Measurements from ENCODE around the gene PRR23E. TPM values are rescaled to one million over a fixed set of nuclear protein-coding genes. Genes with fewer than 3 reads are reported as not detected.

PRR23E gene
- total RNA-seq, 1 donor from 2014 or later = not detected

GRCh38 chr3:127228866-127229265 lies 35.9 kb downstream of the PRR23E start:
- TF ChIP-seq, protein P1, sequence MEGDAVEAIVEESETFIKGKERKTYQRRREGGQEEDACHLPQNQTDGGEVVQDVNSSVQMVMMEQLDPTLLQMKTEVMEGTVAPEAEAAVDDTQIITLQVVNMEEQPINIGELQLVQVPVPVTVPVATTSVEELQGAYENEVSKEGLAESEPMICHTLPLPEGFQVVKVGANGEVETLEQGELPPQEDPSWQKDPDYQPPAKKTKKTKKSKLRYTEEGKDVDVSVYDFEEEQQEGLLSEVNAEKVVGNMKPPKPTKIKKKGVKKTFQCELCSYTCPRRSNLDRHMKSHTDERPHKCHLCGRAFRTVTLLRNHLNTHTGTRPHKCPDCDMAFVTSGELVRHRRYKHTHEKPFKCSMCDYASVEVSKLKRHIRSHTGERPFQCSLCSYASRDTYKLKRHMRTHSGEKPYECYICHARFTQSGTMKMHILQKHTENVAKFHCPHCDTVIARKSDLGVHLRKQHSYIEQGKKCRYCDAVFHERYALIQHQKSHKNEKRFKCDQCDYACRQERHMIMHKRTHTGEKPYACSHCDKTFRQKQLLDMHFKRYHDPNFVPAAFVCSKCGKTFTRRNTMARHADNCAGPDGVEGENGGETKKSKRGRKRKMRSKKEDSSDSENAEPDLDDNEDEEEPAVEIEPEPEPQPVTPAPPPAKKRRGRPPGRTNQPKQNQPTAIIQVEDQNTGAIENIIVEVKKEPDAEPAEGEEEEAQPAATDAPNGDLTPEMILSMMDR (IDR thresholded peaks at IDR 0.05) = no peak
- intact Hi-C loops (cut with DNase I) = no loop called here
- Histone ChIP-seq H3K27ac (no peak overlapping the region), H3K27me3 (no peaks in the 10 kb centered on the region), H3K4me1 (no peaks in the 10 kb centered on the region), H3K36me3 (no peaks in the 10 kb centered on the region), H3K9me3 (peaks cover 0 to 12% of the 10 kb centered on the region in 2 donors), H3K4me3 (no peak overlapping the region)
- DNase-seq (ENCODE audit: low spot score in 2 of 2) = no peak

GRCh38 chr3:127233371-127233770 lies 40.4 kb downstream of the PRR23E start:
- Histone ChIP-seq H3K4me3 (no peak overlapping the region), H3K36me3 (no peaks in the 10 kb centered on the region), H3K27ac (no peak overlapping the region), H3K4me1 (no peaks in the 10 kb centered on the region), H3K27me3 (no peaks in the 10 kb centered on the region), H3K9me3 (no peaks in the 10 kb centered on the region)
- DNase-seq (ENCODE audit: low spot score in 2 of 2) = no peak
- TF ChIP-seq, protein P1 (IDR thresholded peaks at IDR 0.05) = no peak
- intact Hi-C loops (cut with DNase I) = no loop called here

DNA sequence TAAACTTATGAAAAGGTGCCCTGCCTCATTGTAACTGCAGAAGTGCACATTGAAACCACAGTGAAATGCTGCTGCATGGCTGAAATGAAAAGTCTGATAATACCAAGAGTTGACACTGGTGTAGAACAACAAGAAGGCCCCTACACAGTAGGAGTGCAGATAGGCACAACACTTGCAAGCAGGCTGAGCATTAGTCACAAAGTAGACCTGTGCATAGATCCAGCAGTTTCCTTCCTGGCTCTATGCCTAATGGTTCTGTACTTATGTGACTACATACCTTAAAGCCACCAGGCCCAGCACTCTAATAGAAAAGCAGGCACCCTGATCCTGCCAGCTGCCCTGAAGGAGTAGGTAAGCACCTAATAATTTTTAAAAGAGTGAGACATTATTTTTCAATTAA lies 41.8 kb downstream of the PRR23E start:
- H3K36me3 ChIP-seq = no peaks in the 10 kb centered on the region
- no peak for DNase-seq (ENCODE audit: low spot score in 2 of 2)
- H3K4me3 ChIP-seq = no peak overlapping the region
- H3K9me3 ChIP-seq = no peaks in the 10 kb centered on the region
- intact Hi-C loops (cut with DNase I) = no loop called here
- H3K4me1 ChIP-seq = no peaks in the 10 kb centered on the region
- no peak overlapping the region for H3K27ac ChIP-seq
- TF ChIP-seq, protein P1 (IDR thresholded peaks at IDR 0.05) = no peak
- H3K27me3 ChIP-seq = no peaks in the 10 kb centered on the region

- DNase-seq (ENCODE audit: low spot score in 2 of 2) = no peak
- H3K27me3 ChIP-seq = no peaks in the 10 kb centered on the region
- H3K9me3 ChIP-seq = no peaks in the 10 kb centered on the region
- no peak overlapping the region for H3K4me3 ChIP-seq
- H3K4me1 ChIP-seq = no peaks in the 10 kb centered on the region
- no peak overlapping the region for H3K27ac ChIP-seq
- TF ChIP-seq, protein P1 (IDR thresholded peaks at IDR 0.05) = no peak
- no peaks in the 10 kb centered on the region for H3K36me3 ChIP-seq
- intact Hi-C loops (cut with DNase I) = no loop called here
Measured at GRCh38 chr3:127235706-127236105, 42.8 kb downstream of the PRR23E start.

DNA sequence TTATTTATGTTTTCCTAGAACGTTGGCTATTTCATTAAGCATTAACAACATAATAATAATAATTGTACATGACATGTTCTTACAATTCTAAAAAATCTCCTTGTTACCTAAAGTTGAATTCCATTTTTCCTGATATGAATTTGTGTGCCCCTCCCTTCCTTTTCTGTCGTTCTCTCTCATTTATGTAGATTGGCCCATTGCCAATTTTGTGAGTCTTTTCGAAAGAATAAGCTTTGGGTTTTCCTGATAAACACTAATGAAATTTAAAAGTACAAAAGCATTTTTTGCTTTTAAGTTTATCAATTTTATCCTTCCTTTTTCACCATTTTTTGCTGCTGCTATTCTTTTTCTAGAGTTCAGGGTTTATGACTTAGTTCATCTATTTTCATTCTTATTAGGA lies 44.9 kb downstream of the PRR23E start:
- Histone ChIP-seq H3K36me3 (no peaks in the 10 kb centered on the region), H3K9me3 (peaks cover 0 to 7% of the 10 kb centered on the region in 2 donors), H3K27ac (no peak overlapping the region), H3K4me1 (no peaks in the 10 kb centered on the region), H3K27me3 (no peaks in the 10 kb centered on the region), H3K4me3 (no peak overlapping the region)
- no peak for DNase-seq (ENCODE audit: low spot score in 2 of 2)
- intact Hi-C loops (cut with DNase I) = no loop called here
- TF ChIP-seq, protein P1 (IDR thresholded peaks at IDR 0.05) = no peak

- Histone ChIP-seq H3K4me1 (no peaks in the 10 kb centered on the region), H3K27me3 (no peaks in the 10 kb centered on the region), H3K27ac (no peak overlapping the region), H3K9me3 (peaks cover 0 to 7% of the 10 kb centered on the region in 2 donors), H3K36me3 (no peaks in the 10 kb centered on the region), H3K4me3 (no peak overlapping the region)
- intact Hi-C loops (cut with DNase I) = no loop called here
- DNase-seq (ENCODE audit: low spot score in 2 of 2) = no peak
- TF ChIP-seq, protein P1 (IDR thresholded peaks at IDR 0.05) = no peak
Measured at GRCh38 chr3:127238602-127239001, 45.7 kb downstream of the PRR23E start.
